Neural progenitor cell (in vitro differentiated cells): ENCODE results near the gene TSPAN17.

ENCODE experiments used
- CTCF ChIP-seq: fragments of 200-600 bp; sonication (generic); IDR thresholded peaks from 2 replicates; pipeline ENCODE4 v1.5.1; 2017; ENCODE audit warnings: antibody characterized with exemption, mild to moderate bottlenecking
- EZH2 ChIP-seq: fragments of 200-600 bp; sonication (generic); IDR thresholded peaks from 2 replicates; pipeline ENCODE4 v1.6.1; 2017; ENCODE audit warnings: antibody characterized with exemption, mild to moderate bottlenecking, moderate library complexity

DNA sequence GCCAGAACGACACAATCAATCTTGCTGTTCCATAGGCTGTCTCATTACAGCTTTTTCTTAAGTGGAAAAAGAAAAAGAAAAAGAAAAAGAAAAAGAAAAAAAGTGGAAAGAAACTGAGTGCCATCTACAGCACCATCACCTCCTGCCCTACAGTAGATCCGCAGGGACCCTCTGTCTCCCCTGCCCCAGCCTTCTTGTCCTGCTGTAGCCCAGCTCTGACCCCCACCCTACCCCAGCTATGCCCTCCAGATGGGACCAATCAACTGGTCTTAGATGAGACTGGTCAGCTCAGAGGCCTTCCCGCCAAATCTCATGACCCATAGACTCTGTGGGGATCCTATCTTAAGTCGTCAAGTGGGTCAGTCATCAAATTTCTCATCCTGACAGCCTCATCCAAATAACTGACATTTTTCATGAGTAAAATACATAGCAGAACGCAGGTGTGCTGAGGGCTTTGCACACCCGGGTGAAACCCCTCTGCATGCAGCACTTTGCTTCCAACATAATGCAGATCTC is 34.8 kb downstream of the TSPAN17 start:
- no peak for TF ChIP-seq CTCF
- no peak for TF ChIP-seq EZH2
